Measurements from ENCODE around the gene CLCNKB.
"Not testable (repeated sequence)": the region's sequence is repeated elsewhere in the genome, so short reads cannot be mapped to it uniquely, and the experiment has no call there.

CLCNKB gene

DNA sequence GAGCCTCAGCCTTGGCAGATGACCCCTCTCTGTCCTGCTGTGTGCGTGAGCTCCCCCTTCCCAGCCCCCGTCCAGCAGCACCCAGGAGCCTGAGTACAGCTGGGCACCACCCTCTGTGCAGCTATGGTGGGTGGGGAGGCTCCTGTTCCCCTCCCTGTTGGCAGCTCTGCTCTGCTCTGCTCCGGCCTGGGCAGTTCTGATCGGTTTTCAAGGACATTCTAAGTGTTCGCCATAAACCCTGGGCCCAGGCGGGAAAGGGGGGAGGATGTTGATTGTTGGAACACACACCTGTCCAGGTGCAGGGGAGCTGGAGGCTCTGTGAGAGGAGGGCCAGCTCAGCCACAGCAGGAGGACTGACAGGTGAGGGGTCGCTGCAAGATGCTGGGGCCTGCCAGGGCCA, at the start of gene CLCNKB:
Gene CLCNKB (plus strand): TSS at position 262 of the 400 bp plus-strand sequence. CDS start 711 bp downstream, outside the sequence.
- H3K27ac ChIP-seq (ENCODE audit: low read length) = no peak within 1 kb of the TSS
- no peaks in the 10 kb centered on the region for H3K27me3 ChIP-seq (ENCODE audit: low read depth, low read length)
- peaks cover 0 to 4% of the 10 kb centered on the region in 2 donors for H3K4me1 ChIP-seq (ENCODE audit: control insufficient read depth in 1 of 2, insufficient read depth in 2 of 2, low read length in 2 of 2)
- no peaks in the 10 kb centered on the region for H3K36me3 ChIP-seq (ENCODE audit: control insufficient read depth in 1 of 2, insufficient read depth in 2 of 2, low read length in 2 of 2)
- no peak within 1 kb of the TSS for H3K4me3 ChIP-seq (ENCODE audit: low read depth in 1 of 2, low read length in 2 of 2)
- no peaks in the 10 kb centered on the region for H3K9me3 ChIP-seq (ENCODE audit: control insufficient read depth in 1 of 2, low read length in 2 of 2)

DNA sequence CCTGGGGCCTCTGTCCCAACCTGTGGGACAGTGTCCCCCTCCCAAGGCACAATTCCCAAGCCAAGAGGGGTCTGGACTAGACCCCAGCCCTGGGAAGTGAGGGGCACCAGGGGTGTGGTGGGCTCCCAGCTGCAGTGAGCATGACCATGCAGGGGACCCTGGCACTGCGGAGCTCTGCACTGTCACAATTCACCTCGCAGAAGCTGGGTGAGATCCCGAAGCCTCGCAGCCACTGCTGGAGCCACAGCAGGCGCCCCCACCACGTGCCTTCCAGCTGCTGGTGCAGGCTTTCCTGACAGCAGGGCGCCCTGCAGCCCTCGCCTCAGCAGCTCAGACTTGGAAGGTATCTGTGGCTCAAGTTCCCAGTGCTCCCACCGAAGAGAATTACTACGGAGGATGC, 49.5 kb upstream of the CLCNKB start:
- Histone ChIP-seq H3K27ac (ENCODE audit: low read length) (no peak overlapping the region), H3K27me3 (ENCODE audit: low read depth, low read length) (no peaks in the 10 kb centered on the region), H3K4me1 (ENCODE audit: control insufficient read depth in 1 of 2, insufficient read depth in 2 of 2, low read length in 2 of 2) (peaks cover 0 to 5% of the 10 kb centered on the region in 2 donors), H3K36me3 (ENCODE audit: control insufficient read depth in 1 of 2, insufficient read depth in 2 of 2, low read length in 2 of 2) (no peaks in the 10 kb centered on the region), H3K4me3 (ENCODE audit: low read depth in 1 of 2, low read length in 2 of 2) (no peak overlapping the region), H3K9me3 (ENCODE audit: control insufficient read depth in 1 of 2, low read length in 2 of 2) (no peaks in the 10 kb centered on the region)

DNA sequence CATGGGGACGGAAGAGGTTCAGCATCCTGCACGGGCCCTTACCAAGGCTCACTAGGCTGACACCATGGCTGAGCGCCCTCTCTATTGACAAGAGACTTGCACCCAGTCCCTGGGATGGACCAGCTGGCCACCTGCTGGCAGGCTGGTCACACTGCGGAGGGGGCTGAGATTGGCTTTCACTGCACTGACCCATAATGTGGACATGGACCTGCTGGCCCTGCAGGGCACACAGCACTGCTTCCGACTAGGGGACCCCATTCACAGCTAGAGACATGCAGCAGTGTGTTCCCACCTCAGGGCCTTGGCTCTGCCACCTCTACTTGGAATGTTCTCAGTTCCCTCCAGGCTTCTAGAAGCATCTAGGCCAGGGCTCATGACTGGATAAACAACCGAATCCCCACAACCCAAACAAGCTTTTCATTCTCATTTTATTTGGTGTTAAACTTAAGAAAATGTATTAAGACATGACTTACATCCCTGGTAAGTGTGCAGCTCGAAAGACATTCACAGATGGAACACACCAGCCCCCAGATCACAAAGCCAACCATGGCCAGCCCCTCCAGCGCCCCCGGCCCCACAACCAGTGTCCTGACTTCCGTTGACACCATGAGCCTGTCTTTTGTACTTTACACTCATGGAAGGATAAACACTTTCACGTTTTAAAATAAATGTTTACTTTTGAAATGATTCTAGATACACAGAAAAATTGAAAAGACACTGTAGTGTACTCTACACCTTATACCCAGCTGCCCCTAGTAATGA, 48.8 kb upstream of the CLCNKB start:
- peaks cover 0 to 5% of the 10 kb centered on the region in 2 donors for H3K4me1 ChIP-seq (ENCODE audit: control insufficient read depth in 1 of 2, insufficient read depth in 2 of 2, low read length in 2 of 2)
- no peak overlapping the region for H3K27ac ChIP-seq (ENCODE audit: low read length)
- no peaks in the 10 kb centered on the region for H3K27me3 ChIP-seq (ENCODE audit: low read depth, low read length)
- H3K9me3 ChIP-seq (ENCODE audit: control insufficient read depth in 1 of 2, low read length in 2 of 2) = no peaks in the 10 kb centered on the region
- H3K4me3 ChIP-seq (ENCODE audit: low read depth in 1 of 2, low read length in 2 of 2) = no peak overlapping the region
- H3K36me3 ChIP-seq (ENCODE audit: control insufficient read depth in 1 of 2, insufficient read depth in 2 of 2, low read length in 2 of 2) = no peaks in the 10 kb centered on the region

DNA sequence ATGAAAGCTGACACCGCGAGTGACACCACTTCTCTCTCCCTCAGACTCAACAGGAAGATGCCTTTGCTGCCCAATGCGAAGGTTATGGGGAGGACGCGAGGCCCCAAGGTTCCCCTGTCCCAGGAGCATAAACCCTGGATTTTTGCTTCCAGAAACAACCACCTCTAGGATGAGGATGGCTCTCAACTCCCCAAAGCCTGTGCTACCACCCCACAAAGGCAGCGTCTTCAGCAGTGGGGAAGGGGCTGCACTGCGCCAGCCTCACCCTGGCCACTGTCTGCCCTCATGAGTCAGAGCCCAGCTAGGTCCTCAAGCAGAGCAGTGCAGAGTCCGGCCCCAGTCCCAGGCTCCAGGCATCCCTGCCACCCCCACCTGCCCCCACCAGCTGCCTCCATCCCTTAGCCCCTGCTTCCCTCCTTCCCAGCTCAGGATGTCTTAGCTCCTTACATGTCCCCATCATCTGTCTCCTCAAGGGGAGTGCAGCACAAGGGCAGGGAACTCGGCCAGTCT, 46.5 kb upstream of the CLCNKB start:
- no peak overlapping the region for H3K4me3 ChIP-seq (ENCODE audit: low read depth in 1 of 2, low read length in 2 of 2)
- H3K4me1 ChIP-seq (ENCODE audit: control insufficient read depth in 1 of 2, insufficient read depth in 2 of 2, low read length in 2 of 2) = peaks cover 0 to 5% of the 10 kb centered on the region in 2 donors
- no peak overlapping the region for H3K27ac ChIP-seq (ENCODE audit: low read length)
- H3K36me3 ChIP-seq (ENCODE audit: control insufficient read depth in 1 of 2, insufficient read depth in 2 of 2, low read length in 2 of 2) = no peaks in the 10 kb centered on the region
- no peaks in the 10 kb centered on the region for H3K9me3 ChIP-seq (ENCODE audit: control insufficient read depth in 1 of 2, low read length in 2 of 2)
- H3K27me3 ChIP-seq (ENCODE audit: low read depth, low read length) = no peaks in the 10 kb centered on the region

DNA sequence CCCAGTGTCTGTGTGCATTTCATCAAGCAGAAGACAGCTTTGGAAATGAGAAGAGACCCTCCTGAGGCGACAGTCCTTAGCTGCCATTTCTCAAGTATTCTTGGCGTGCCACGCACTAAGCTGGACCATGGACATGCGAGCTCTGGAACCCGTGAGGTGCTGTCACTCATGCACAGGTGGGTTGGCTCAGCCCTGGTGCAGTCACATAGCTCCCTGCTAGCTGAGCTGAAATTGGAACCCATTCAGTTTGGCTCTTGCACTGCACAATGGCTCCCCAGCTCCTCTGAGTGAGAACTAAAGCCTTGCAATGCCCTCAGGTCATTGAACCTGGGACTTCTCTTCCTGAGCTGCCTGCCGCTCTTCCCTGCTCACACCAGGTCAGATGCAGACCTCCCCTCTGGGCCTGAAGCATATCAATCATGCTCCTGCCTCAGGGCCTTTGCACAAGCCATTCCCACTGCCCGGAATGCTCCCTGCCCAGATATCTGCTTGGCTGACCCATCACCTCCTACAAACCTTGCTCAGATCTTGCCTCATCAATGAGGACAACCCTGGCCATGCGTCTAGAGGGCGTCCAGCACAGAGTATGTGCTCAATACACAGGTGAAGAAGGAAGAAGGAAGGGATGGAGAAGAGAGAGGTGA, 45.8 kb upstream of the CLCNKB start:
- Histone ChIP-seq H3K9me3 (ENCODE audit: control insufficient read depth in 1 of 2, low read length in 2 of 2) (no peaks in the 10 kb centered on the region), H3K36me3 (ENCODE audit: control insufficient read depth in 1 of 2, insufficient read depth in 2 of 2, low read length in 2 of 2) (no peaks in the 10 kb centered on the region), H3K27ac (ENCODE audit: low read length) (no peak overlapping the region), H3K27me3 (ENCODE audit: low read depth, low read length) (no peaks in the 10 kb centered on the region), H3K4me3 (ENCODE audit: low read depth in 1 of 2, low read length in 2 of 2) (no peak overlapping the region), H3K4me1 (ENCODE audit: control insufficient read depth in 1 of 2, insufficient read depth in 2 of 2, low read length in 2 of 2) (peaks cover 0 to 5% of the 10 kb centered on the region in 2 donors)

DNA sequence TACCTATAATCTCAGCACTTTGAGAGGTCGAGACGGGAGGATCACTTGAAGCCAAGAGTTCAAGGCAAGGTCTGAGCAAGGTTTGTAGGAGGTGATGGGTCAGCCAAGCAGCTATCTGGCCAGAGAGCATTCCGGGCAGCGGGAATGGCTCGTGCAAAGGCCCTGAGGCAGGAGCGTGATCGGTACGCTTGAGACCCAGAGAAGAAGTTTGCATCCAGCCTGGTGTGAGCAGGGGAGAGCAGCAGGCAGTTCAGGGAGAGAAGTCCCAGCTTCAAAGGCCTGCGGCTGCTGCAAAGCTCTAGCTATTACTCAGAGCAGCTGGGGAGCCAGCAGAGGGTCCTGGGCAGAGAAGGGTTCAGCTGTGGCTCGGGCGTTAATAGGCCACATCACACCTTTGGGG, 44.7 kb upstream of the CLCNKB start:
- no peaks in the 10 kb centered on the region for H3K36me3 ChIP-seq (ENCODE audit: control insufficient read depth in 1 of 2, insufficient read depth in 2 of 2, low read length in 2 of 2)
- H3K27me3 ChIP-seq (ENCODE audit: low read depth, low read length) = no peaks in the 10 kb centered on the region
- H3K4me1 ChIP-seq (ENCODE audit: control insufficient read depth in 1 of 2, insufficient read depth in 2 of 2, low read length in 2 of 2) = peaks cover 0 to 5% of the 10 kb centered on the region in 2 donors
- H3K27ac ChIP-seq (ENCODE audit: low read length) = no peak overlapping the region
- H3K9me3 ChIP-seq (ENCODE audit: control insufficient read depth in 1 of 2, low read length in 2 of 2) = no peaks in the 10 kb centered on the region
- no peak overlapping the region for H3K4me3 ChIP-seq (ENCODE audit: low read depth in 1 of 2, low read length in 2 of 2)

DNA sequence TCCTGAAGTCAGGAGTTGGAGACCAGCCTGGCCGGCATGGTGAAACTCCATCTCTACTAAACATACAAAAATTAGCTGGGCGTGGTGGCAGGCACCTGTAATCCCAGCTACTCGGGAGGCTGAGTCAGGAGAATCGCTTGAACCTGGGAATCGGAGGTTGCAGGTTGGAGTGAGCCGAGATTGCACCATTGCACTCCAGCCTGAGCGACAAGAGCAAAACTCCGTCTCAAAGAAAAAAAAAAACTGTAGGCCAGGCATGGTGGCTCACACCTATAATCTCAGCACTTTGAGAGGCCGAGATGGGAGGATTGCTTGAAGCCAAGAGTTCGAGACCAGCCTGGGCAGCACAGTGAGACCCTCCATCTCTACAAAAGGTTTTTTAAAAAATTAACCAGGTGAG, 42.3 kb upstream of the CLCNKB start:
- not testable (repeated sequence) for H3K27ac ChIP-seq (ENCODE audit: low read length); H3K4me3 ChIP-seq (ENCODE audit: low read depth in 1 of 2, low read length in 2 of 2); H3K36me3 ChIP-seq (ENCODE audit: control insufficient read depth in 1 of 2, insufficient read depth in 2 of 2, low read length in 2 of 2); H3K4me1 ChIP-seq (ENCODE audit: control insufficient read depth in 1 of 2, insufficient read depth in 2 of 2, low read length in 2 of 2); H3K27me3 ChIP-seq (ENCODE audit: low read depth, low read length); H3K9me3 ChIP-seq (ENCODE audit: control insufficient read depth in 1 of 2, low read length in 2 of 2)

DNA sequence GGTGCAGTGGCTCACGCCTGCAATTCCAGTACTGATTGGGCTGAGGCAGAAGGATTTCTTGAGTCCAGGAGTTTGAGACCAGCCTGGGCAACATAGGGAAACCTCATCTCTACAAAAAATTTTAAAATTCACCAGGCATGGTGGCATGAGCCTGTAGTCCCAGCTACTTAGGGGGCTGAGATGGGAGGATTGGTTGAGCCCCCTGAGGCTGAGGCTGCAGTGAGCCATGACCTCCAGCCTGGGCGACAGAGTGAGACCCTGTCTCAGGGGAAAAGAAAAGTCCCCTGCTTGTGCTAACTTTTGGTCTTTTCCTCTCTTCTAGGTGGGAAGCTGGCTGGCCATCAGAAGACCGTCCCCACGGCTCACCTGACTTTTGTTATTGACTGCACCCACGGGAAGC, 38.0 kb upstream of the CLCNKB start:
- no peaks in the 10 kb centered on the region for H3K9me3 ChIP-seq (ENCODE audit: control insufficient read depth in 1 of 2, low read length in 2 of 2)
- no peak overlapping the region for H3K27ac ChIP-seq (ENCODE audit: low read length)
- no peak overlapping the region for H3K4me3 ChIP-seq (ENCODE audit: low read depth in 1 of 2, low read length in 2 of 2)
- no peaks in the 10 kb centered on the region for H3K27me3 ChIP-seq (ENCODE audit: low read depth, low read length)
- peaks cover 0 to 4% of the 10 kb centered on the region in 2 donors for H3K4me1 ChIP-seq (ENCODE audit: control insufficient read depth in 1 of 2, insufficient read depth in 2 of 2, low read length in 2 of 2)
- H3K36me3 ChIP-seq (ENCODE audit: control insufficient read depth in 1 of 2, insufficient read depth in 2 of 2, low read length in 2 of 2) = no peaks in the 10 kb centered on the region

DNA sequence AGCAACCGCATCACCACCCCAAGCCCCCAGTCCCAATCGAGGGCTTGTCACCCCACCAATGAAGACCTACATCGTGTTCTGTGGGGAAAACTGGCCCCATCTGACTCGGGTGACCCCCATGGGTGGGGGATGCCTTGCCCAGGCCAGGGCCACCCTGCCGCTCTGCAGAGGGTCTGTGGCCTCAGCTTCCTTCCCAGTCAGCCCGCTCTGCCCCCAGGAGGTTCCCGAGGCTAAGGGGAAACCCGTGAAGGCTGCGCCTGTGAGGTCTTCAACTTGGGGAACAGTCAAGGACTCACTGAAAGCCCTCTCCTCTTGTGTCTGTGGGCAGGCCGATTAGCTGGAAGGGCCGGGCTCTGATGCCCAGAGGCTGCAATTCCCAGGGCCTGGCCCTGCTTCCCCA, 37.6 kb upstream of the CLCNKB start:
- H3K9me3 ChIP-seq (ENCODE audit: control insufficient read depth in 1 of 2, low read length in 2 of 2) = no peaks in the 10 kb centered on the region
- H3K4me3 ChIP-seq (ENCODE audit: low read depth in 1 of 2, low read length in 2 of 2) = no peak overlapping the region
- H3K27me3 ChIP-seq (ENCODE audit: low read depth, low read length) = no peaks in the 10 kb centered on the region
- H3K4me1 ChIP-seq (ENCODE audit: control insufficient read depth in 1 of 2, insufficient read depth in 2 of 2, low read length in 2 of 2) = peaks cover 0 to 4% of the 10 kb centered on the region in 2 donors
- no peak overlapping the region for H3K27ac ChIP-seq (ENCODE audit: low read length)
- H3K36me3 ChIP-seq (ENCODE audit: control insufficient read depth in 1 of 2, insufficient read depth in 2 of 2, low read length in 2 of 2) = no peaks in the 10 kb centered on the region

DNA sequence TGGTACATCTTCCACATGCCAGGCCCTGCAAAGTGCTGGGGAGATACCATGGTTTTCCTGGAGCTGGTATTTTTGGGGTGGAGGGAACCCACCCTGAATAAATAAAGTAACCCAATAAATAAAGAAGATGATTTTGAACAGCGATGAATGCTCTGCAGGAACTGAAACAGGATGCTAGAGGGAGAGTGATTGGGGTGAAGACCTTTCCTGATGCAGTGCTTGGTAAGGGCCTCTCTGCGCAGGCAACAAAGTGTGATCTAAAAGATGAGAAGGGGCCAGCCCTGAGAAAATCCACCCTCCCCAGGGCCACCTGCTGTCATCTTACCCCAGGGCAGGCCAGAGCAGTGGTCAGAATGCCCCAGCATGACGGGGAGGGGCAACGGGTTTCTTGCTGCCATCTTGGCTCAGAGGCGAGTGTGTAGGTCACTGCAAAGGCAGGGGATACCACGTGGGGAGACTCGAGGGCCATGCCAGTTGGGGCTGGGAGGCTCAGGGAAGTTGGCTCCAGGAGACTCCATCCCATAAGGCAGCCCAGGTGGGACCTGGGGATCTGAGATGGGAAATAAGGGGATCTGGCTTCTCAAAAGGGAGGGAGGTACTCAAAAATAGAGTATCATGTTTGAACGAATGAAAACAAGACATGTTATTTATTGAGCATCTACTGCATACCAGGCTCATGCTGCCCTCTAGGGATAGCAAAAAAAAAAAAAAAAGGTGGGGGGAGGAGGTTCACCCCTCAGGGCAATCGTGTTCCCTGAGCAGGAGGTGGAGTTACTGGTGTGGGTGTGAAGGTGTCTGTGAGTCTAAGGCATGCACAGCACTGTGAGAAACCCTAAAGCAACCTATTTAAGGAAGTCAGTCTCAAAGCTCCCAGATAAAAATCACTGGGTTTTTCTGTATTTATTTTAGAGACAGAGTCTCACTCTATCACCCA, 36.8 kb upstream of the CLCNKB start:
- no peaks in the 10 kb centered on the region for H3K36me3 ChIP-seq (ENCODE audit: control insufficient read depth in 1 of 2, insufficient read depth in 2 of 2, low read length in 2 of 2)
- peaks cover 0 to 4% of the 10 kb centered on the region in 2 donors for H3K4me1 ChIP-seq (ENCODE audit: control insufficient read depth in 1 of 2, insufficient read depth in 2 of 2, low read length in 2 of 2)
- H3K4me3 ChIP-seq (ENCODE audit: low read depth in 1 of 2, low read length in 2 of 2) = no peak overlapping the region
- H3K27me3 ChIP-seq (ENCODE audit: low read depth, low read length) = no peaks in the 10 kb centered on the region
- no peak overlapping the region for H3K27ac ChIP-seq (ENCODE audit: low read length)
- H3K9me3 ChIP-seq (ENCODE audit: control insufficient read depth in 1 of 2, low read length in 2 of 2) = no peaks in the 10 kb centered on the region
